H1 (cell line): Measurements from ENCODE around the gene GLRX3. TPM values are rescaled to one million over a fixed set of nuclear protein-coding genes. Genes with fewer than 3 reads are reported as not detected.

ENCODE experiments used
- CTCF ChIA-PET: fragments of 300-600 bp; sonication (Branson Sonifier 250); formaldehyde crosslinking; loops from one replicate; lab custom pipeline; 2021; ENCODE audit not compliant: partially characterized antibody; lab: Charles Lee
- POLR2A ChIA-PET: fragments of 300-600 bp; sonication (Branson Sonifier 250); formaldehyde crosslinking; loops from one replicate; lab custom pipeline; 2021; ENCODE audit warnings: inconsistent platforms; ENCODE audit not compliant: partially characterized antibody; lab: Charles Lee
- DNase-seq, 2 experiments: peaks; one replicate each; pipeline versions ENCODE4 v3.0.0 to v3.0.0-alpha.2; 2010 to 2022; ENCODE audit warnings: low spot score in 2 of 2, low read depth in 1 of 2, mixed read lengths in 1 of 2
- FAIRE-seq: peaks from 2 replicates; lab custom pipeline; 2011; peaks lifted over from hg19 to GRCh38; lab: Jason Lieb, UNC
- H2AFZ ChIP-seq: 2 replicates; pipeline ENCODE4 v1.8.1; 2012; ENCODE audit warnings: low read length, inconsistent platforms
- H2AK5ac ChIP-seq: 2 replicates; pipeline ENCODE4 v1.6.1; 2013; ENCODE audit warnings: low read depth, low read length
- H2BK120ac ChIP-seq: replicated peaks from 2 replicates; pipeline ENCODE3; 2013; ENCODE audit warnings: low read depth, low read length, inconsistent platforms
- H2BK12ac ChIP-seq: 2 replicates; pipeline ENCODE4 v1.6.1; 2013; ENCODE audit warnings: low read depth, low read length
- H2BK15ac ChIP-seq: 2 replicates; pipeline ENCODE4 v1.6.1; 2013; ENCODE audit warnings: low read length
- H2BK20ac ChIP-seq: 2 replicates; pipeline ENCODE4 v1.6.1; 2013; ENCODE audit warnings: low read length
- H2BK5ac ChIP-seq: 2 replicates; pipeline ENCODE4 v1.6.1; 2013; ENCODE audit warnings: low read depth, low read length
- H3K14ac ChIP-seq: 2 replicates; pipeline ENCODE4 v1.6.1; 2013; ENCODE audit warnings: inconsistent platforms; ENCODE audit not compliant: insufficient read length
- H3K18ac ChIP-seq: 2 replicates; pipeline ENCODE4 v1.6.1; 2013; ENCODE audit warnings: low read length; ENCODE audit errors: extremely low read depth
- H3K23ac ChIP-seq: 2 replicates; pipeline ENCODE4 v1.6.1; 2013; ENCODE audit warnings: inconsistent platforms; ENCODE audit not compliant: insufficient read length
- H3K23me2 ChIP-seq: 2 replicates; pipeline ENCODE4 v1.6.1; 2013; ENCODE audit warnings: low read depth, low read length
- H3K27ac ChIP-seq: 2 replicates; pipeline ENCODE4 v1.6.1; 2011; ENCODE audit warnings: low read depth, low read length, inconsistent platforms
- H3K27me3 ChIP-seq, 4 experiments: replicated peaks in 1 of 4; 1 replicate in 1 of 4; 2 replicates in 3 of 4; pipeline versions ENCODE4 v1.6.1 to v1.8.1; 2011 to 2013; ENCODE audit warnings: low read length in 3 of 4, mild to moderate bottlenecking in 3 of 4, inconsistent platforms in 2 of 4, mixed read lengths in 2 of 4, moderate library complexity in 1 of 4; ENCODE audit not compliant: control insufficient read depth in 3 of 4, insufficient read depth in 3 of 4; ENCODE audit errors: extremely low read depth in 1 of 4
- H3K36me3 ChIP-seq, 4 experiments: 2 replicates each; pipeline versions ENCODE4 v1.6.1 to v1.8.1; 2011 to 2013; ENCODE audit warnings: mild to moderate bottlenecking in 4 of 4, low read length in 3 of 4, moderate library complexity in 2 of 4, control low read depth in 1 of 4, inconsistent platforms in 1 of 4; ENCODE audit not compliant: insufficient read depth in 4 of 4, control insufficient read depth in 2 of 4
- H3K4ac ChIP-seq: replicated peaks from 2 replicates; pipeline ENCODE3; 2013; ENCODE audit warnings: low read length, low read depth, mixed read lengths, inconsistent platforms; ENCODE audit not compliant: insufficient read length
- H3K4me1 ChIP-seq, 4 experiments: replicated peaks in 1 of 4; 1 replicate in 1 of 4; 2 replicates in 3 of 4; pipeline versions ENCODE4 v1.6.1 to v1.8.1; 2011 to 2013; ENCODE audit warnings: low read length in 3 of 4, inconsistent platforms in 2 of 4, mixed read lengths in 1 of 4; ENCODE audit not compliant: insufficient read depth in 4 of 4, control insufficient read depth in 3 of 4
- H3K4me2 ChIP-seq, 2 experiments: 2 replicates each; pipeline versions ENCODE4 v1.6.1 to v1.8.1; 2011 to 2013; ENCODE audit warnings: low read depth in 2 of 2, low read length in 2 of 2, control low read depth in 1 of 2, inconsistent platforms in 1 of 2, mild to moderate bottlenecking in 1 of 2; ENCODE audit not compliant: insufficient read depth in 1 of 2
- H3K4me3 ChIP-seq, 4 experiments: fragments of 200-600, 300-600 bp in 1 of 4; sonication (generic), shearing (Covaris generic), sonication (Bioruptor Twin) in 1 of 4; 2 replicates each; pipeline versions ENCODE4 v1.5.1 to v1.8.1; 2011 to 2016; ENCODE audit warnings: low read length in 4 of 4, low read depth in 3 of 4, control low read depth in 2 of 4, inconsistent platforms in 2 of 4, mild to moderate bottlenecking in 2 of 4, mixed read lengths in 1 of 4, moderate library complexity in 1 of 4; ENCODE audit not compliant: insufficient read depth in 2 of 4; ENCODE audit errors: extremely low read depth in 1 of 4
- H3K56ac ChIP-seq: replicated peaks from 2 replicates; pipeline ENCODE3; 2013; ENCODE audit warnings: low read depth, mild to moderate bottlenecking, mixed read lengths, low read length, inconsistent platforms; ENCODE audit not compliant: insufficient read length
- H3K79me1 ChIP-seq: 2 replicates; pipeline ENCODE4 v1.6.1; 2013; ENCODE audit warnings: low read depth, low read length, control low read depth
- H3K79me2 ChIP-seq, 2 experiments: 2 replicates each; pipeline versions ENCODE4 v1.6.1 to v1.8.1; 2012 to 2013; ENCODE audit warnings: low read length in 2 of 2, mild to moderate bottlenecking in 2 of 2, inconsistent platforms in 1 of 2; ENCODE audit not compliant: insufficient read depth in 2 of 2, control insufficient read depth in 1 of 2
- H3K9ac ChIP-seq, 4 experiments: replicated peaks in 1 of 4; 1 replicate in 1 of 4; 2 replicates in 3 of 4; pipeline versions ENCODE4 v1.6.1 to v1.8.1; 2011 to 2013; ENCODE audit warnings: low read depth in 3 of 4, low read length in 3 of 4, control low read depth in 2 of 4, mild to moderate bottlenecking in 2 of 4, moderate library complexity in 2 of 4, inconsistent platforms in 1 of 4; ENCODE audit errors: extremely low read depth in 1 of 4
- H3K9me3 ChIP-seq, 2 experiments: 2 replicates each; pipeline versions ENCODE4 v1.6.1 to v1.8.1; 2012 to 2013; ENCODE audit warnings: mild to moderate bottlenecking in 2 of 2, moderate library complexity in 2 of 2, control low read depth in 1 of 2, inconsistent platforms in 1 of 2, low read depth in 1 of 2, low read length in 1 of 2, mixed read lengths in 1 of 2; ENCODE audit not compliant: insufficient read depth in 2 of 2
- H4K20me1 ChIP-seq, 2 experiments: replicated peaks in 1 of 2; 2 replicates each; pipeline versions ENCODE3 to v1.8.1; 2011 to 2013; ENCODE audit warnings: inconsistent platforms in 2 of 2, low read length in 2 of 2, mild to moderate bottlenecking in 1 of 2; ENCODE audit not compliant: insufficient read depth in 2 of 2, control insufficient read depth in 1 of 2
- H4K5ac ChIP-seq: 2 replicates; pipeline ENCODE4 v1.6.1; 2013; ENCODE audit warnings: low read length, low read depth, mixed read lengths, inconsistent platforms; ENCODE audit not compliant: insufficient read length
- H4K8ac ChIP-seq: 2 replicates; pipeline ENCODE4 v1.8.0; 2013; ENCODE audit warnings: mild to moderate bottlenecking, moderate library complexity, low read length, inconsistent platforms; ENCODE audit not compliant: insufficient read depth; ENCODE audit errors: extremely low read depth
- H4K91ac ChIP-seq: replicated peaks from 2 replicates; pipeline ENCODE3; 2013; ENCODE audit warnings: low read length, mixed read lengths, inconsistent platforms; ENCODE audit not compliant: insufficient read length
- GABPA ChIP-seq: IDR thresholded peaks from 2 replicates; pipeline ENCODE4 v1.6.1; 2011; ENCODE audit warnings: mild to moderate bottlenecking, low read length, moderate library complexity, borderline replicate concordance; ENCODE audit not compliant: insufficient read depth
- POU5F1 ChIP-seq: IDR thresholded peaks from 2 replicates; pipeline ENCODE4 v1.6.1; 2011; ENCODE audit warnings: low read depth, mild to moderate bottlenecking, low read length, moderate library complexity
- RFX5 ChIP-seq: IDR thresholded peaks from 2 replicates; pipeline ENCODE4 v1.6.1; 2011; ENCODE audit warnings: low read depth, low read length, improper control_type of control experiment, borderline replicate concordance
- SRF ChIP-seq: IDR thresholded peaks from 2 replicates; pipeline ENCODE4 v1.6.1; 2011; ENCODE audit warnings: mild to moderate bottlenecking, low read depth, low read length, moderate library complexity
- ZNF274 ChIP-seq: IDR thresholded peaks from 2 replicates; pipeline ENCODE4 v1.7.0; 2012; ENCODE audit warnings: low read length, borderline replicate concordance; ENCODE audit errors: extremely low read depth
- WGBS, 2 experiments: shearing (Covaris generic) in 1 of 2; methylation state at CpG; one replicate each; pipeline versions ENCODE4 v1.1.6 to v1.1.7; 2013 to 2015; ENCODE audit warnings: low lambda C conversion rate in 2 of 2, mixed read lengths in 2 of 2, inconsistent platforms in 1 of 2, low coverage in 1 of 2, missing lambda C conversion rate in 1 of 2; ENCODE audit not compliant: insufficient replicate concordance in 2 of 2, insufficient coverage in 1 of 2, insufficient read length in 1 of 2; ENCODE audit errors: extremely low coverage in 1 of 2, missing lambda C conversion rate in 1 of 2; 5-methylcytosine and 5-hydroxymethylcytosine counted together
- polyA plus RNA-seq, 7 experiments: library from polyadenylated mRNA; depleted of rRNA in 3 of 7; stranded (reverse) in 5 of 7; unstranded in 2 of 7; fragments of >200 nt in 5 of 7; fragments of 200-250 nt in 2 of 7; gene quantifications; 1 replicate in 5 of 7; 2 replicates in 1 of 7; 4 replicates in 1 of 7; pipeline versions ENCODE4 v1.2.1 to v1.2.3, GENCODE V29; 2011 to 2013; ENCODE audit warnings: missing spikeins in 2 of 7, mixed read lengths in 2 of 7
- total RNA-seq: library from RNA; stranded (reverse); fragmentation: NEBNext Ultra II Directional; extraction: Animal tissue kit (Norgen Biotek cat#: 25700); gene quantifications from 2 replicates; pipeline ENCODE4 v1.2.1, GENCODE V29; 2021

GLRX3 gene
- total and polyA plus RNA-seq, 2 of the 8 experiments (the other 6 are each of a cell fraction or from before 2014, with no cell fraction given): 59.9 to 157 TPM

DNA sequence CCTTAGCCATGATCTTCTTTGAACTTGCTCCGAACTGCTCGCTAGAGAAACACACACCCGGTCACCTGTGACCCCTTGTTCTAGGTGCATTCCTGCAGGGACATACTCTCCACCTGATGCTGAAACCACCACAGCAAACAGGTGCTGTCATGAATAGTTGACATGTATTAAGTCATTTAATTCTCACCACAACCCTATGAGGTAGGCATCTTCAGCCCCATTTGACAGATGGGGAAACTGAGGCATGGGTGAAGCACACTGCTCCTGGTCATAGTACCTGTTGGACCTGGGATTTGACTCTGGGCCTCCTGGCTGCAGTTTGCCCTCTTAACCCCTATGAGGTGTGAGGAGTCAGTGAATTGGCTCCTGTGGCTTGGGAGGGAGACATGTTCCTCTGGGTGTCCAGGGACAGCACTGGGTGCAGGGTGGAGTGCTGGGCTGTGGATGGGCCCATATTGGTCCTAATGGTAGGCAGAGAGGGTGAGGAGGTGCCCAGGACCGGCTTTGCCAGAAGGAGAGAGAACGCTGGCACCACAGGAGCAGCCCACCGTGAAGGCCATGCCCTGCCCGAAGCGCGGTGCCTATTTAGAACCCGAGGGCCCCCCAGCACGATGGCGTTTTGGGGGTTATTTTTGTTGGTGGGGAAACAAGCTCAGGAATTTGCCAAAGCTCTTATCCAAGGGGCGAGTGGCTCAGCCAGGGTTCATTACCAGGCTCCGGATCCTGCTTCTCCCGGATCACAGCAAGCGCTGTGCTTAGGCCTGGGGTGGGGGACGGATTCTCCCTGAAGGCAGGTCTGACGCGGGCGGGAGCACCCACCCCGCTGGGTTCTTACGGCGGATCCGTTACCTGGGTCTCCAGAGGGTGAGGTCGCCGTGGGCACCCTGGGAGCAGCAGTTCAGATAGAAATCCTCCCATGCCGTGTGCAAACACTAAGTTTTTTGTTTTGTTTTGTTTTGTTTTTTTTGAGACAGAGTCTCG lies 52.3 kb downstream of the GLRX3 start:
- Histone ChIP-seq H2BK5ac (no peak overlapping the region), H4K8ac (no peak overlapping the region), H2BK15ac (no peak overlapping the region), H3K27me3 (no peaks in the 10 kb centered on the region), H3K14ac (no peak overlapping the region), H3K9me3 (peaks cover 0 to 9% of the 10 kb centered on the region in 2 experiments; a peak in 1 of 4 replicates), H3K23ac (no peak overlapping the region), H4K20me1 (peaks cover 0 to 6% of the 10 kb centered on the region in 2 experiments), H3K56ac (no peak overlapping the region), H3K27ac (no peak overlapping the region), H3K79me1 (no peaks in the 10 kb centered on the region), H3K79me2 (no peaks in the 10 kb centered on the region), H3K4ac (no peak overlapping the region), H3K4me3 (no peak overlapping the region), H2BK20ac (no peak overlapping the region), H3K36me3 (peaks cover 0 to 15% (median 2%) of the 10 kb centered on the region in 4 experiments; a peak in 5 of 8 replicates), H4K5ac (no peak overlapping the region), H2AFZ (no peak overlapping the region), H3K9ac (no peak overlapping the region), H3K4me1 (no peaks in the 10 kb centered on the region; a peak in 1 of 7 replicates), H2AK5ac (no peak overlapping the region), H2BK12ac (no peak overlapping the region), H3K18ac (no peak overlapping the region), H2BK120ac (no peak overlapping the region)
- WGBS, 2 experiments: 93% methylated on average over 18 of the region's 28 CpGs; no CpG with 5 or more reads in 1 of the 2 experiments
- DNase-seq (no peak), FAIRE-seq (no peak)
- CTCF ChIA-PET: interaction anchor here (1.0 kb wide), 1 partner anchor 164 kb away, joined by 4 read pairs; no protein-coding TSS in a partner anchor
- POLR2A ChIA-PET: no interaction called here
- TF ChIP-seq SRF: no peak
- no peak for TF ChIP-seq POU5F1
- TF ChIP-seq ZNF274: no peak
- TF ChIP-seq RFX5: no peak
- TF ChIP-seq GABPA: no peak
- TF ChIP-seq, all 59 proteins: peak for 0
- H4K91ac ChIP-seq: no peak overlapping the region
- no peak overlapping the region for H3K4me2 ChIP-seq
- H3K23me2 ChIP-seq: peaks cover 5% of the 10 kb centered on the region; the same call in 1 of the 2 replicates
